ENCODE data around the gene SF3B4. TPM values are rescaled to one million over a fixed set of nuclear protein-coding genes. Genes with fewer than 3 reads are reported as not detected.

SF3B4 gene
- total RNA-seq, 1 experiment from 2014 or later: 23.5 TPM

- peak overlapping the region; percentile 77 for H3K4me3 ChIP-seq (ENCODE audit: low read length)
- peaks cover 12% of the 10 kb centered on the region for H3F3A ChIP-seq (ENCODE audit: low read length, unreplicated experiment)
- H3K79me2 ChIP-seq (ENCODE audit: low read length): peaks cover 19% of the 10 kb centered on the region; the same call in 1 of the 2 replicates
- ChIA-PET POLR2A (ENCODE audit: unreplicated experiment) (interaction anchor here (0.6 kb wide), 6 partner anchors 36 to 330 kb away, joined by 3 to 6 read pairs (median 4); no protein-coding TSS in a partner anchor), CTCF (no interaction called here)
- H3K36me3 ChIP-seq (ENCODE audit: low read depth, low read length): no peaks in the 10 kb centered on the region
- peak overlapping the region; percentile 90 for H3K9ac ChIP-seq (ENCODE audit: low read length)
- intact Hi-C loops (cut with micrococcal nuclease): no loop called here
- H3K4me1 ChIP-seq (ENCODE audit: insufficient read depth, low read length): peaks cover 27% of the 10 kb centered on the region
- H3K4me2 ChIP-seq (ENCODE audit: low read length): peak overlapping the region; percentile 82
- H3K9me2 ChIP-seq (replicated peaks; ENCODE audit: low read length): no peaks in the 10 kb centered on the region
- H3K27me3 ChIP-seq (ENCODE audit: low read length): no peaks in the 10 kb centered on the region
- no peaks in the 10 kb centered on the region for H3K9me3 ChIP-seq (ENCODE audit: low read length)
- H3K27ac ChIP-seq (ENCODE audit: low read length): peak overlapping the region; percentile 91
- H4K20me1 ChIP-seq (ENCODE audit: low read length): no peaks in the 10 kb centered on the region
- H2AFZ ChIP-seq (ENCODE audit: low read length): peak overlapping the region; percentile 11; the same call in 1 of the 2 replicates
- DNase-seq (peak; percentile 94), ATAC-seq (peak; percentile 42)
- no TSS peak for BruUV-seq (replicated peaks)
- TF ChIP-seq EZH2phosphoT487 (IDR thresholded peaks at IDR 0.05; ENCODE audit: borderline replicate concordance, low read length): no peak
- TF ChIP-seq CTCF (conservative IDR thresholded peaks at IDR 0.05; ENCODE audit: low read depth, low read length): no peak
- no peak for TF ChIP-seq EZH2 (IDR thresholded peaks at IDR 0.05; ENCODE audit: low read length, unreplicated experiment)
Measured at GRCh38 chr1:149885339-149886120, 42.1 kb downstream of the SF3B4 start.

- Histone ChIP-seq H3K36me3 (ENCODE audit: low read depth, low read length) (no peaks in the 10 kb centered on the region), H3F3A (ENCODE audit: low read length, unreplicated experiment) (peaks cover 12% of the 10 kb centered on the region), H3K9me3 (ENCODE audit: low read length) (no peaks in the 10 kb centered on the region), H3K9ac (ENCODE audit: low read length) (peak overlapping the region; percentile 90), H2AFZ (ENCODE audit: low read length) (peak overlapping the region; percentile 11; the same call in 1 of the 2 replicates), H4K20me1 (ENCODE audit: low read length) (no peaks in the 10 kb centered on the region), H3K27me3 (ENCODE audit: low read length) (no peaks in the 10 kb centered on the region), H3K27ac (ENCODE audit: low read length) (peak overlapping the region; percentile 91), H3K4me2 (ENCODE audit: low read length) (peak overlapping the region; percentile 82), H3K79me2 (ENCODE audit: low read length) (peaks cover 19% of the 10 kb centered on the region; the same call in 1 of the 2 replicates), H3K9me2 (replicated peaks; ENCODE audit: low read length) (no peaks in the 10 kb centered on the region), H3K4me3 (ENCODE audit: low read length) (peak overlapping the region; percentile 77), H3K4me1 (ENCODE audit: insufficient read depth, low read length) (peaks cover 25% of the 10 kb centered on the region)
- ATAC-seq (no peak), DNase-seq (peak; percentile 50)
- no TSS peak for BruUV-seq (replicated peaks)
- TF ChIP-seq EZH2phosphoT487 (IDR thresholded peaks at IDR 0.05; ENCODE audit: borderline replicate concordance, low read length): no peak
- no peak for TF ChIP-seq CTCF (conservative IDR thresholded peaks at IDR 0.05; ENCODE audit: low read depth, low read length)
- TF ChIP-seq EZH2 (IDR thresholded peaks at IDR 0.05; ENCODE audit: low read length, unreplicated experiment): no peak
- POLR2A ChIA-PET (ENCODE audit: unreplicated experiment): interaction anchor here (0.6 kb wide), 1 partner anchor 41 kb away, joined by 5 read pairs; no protein-coding TSS in a partner anchor
- intact Hi-C loops (cut with micrococcal nuclease): no loop called here
- CTCF ChIA-PET: no interaction called here
Measured at GRCh38 chr1:149884433-149885338, 42.9 kb downstream of the SF3B4 start.
